ENCODE results near the gene TPO. TPM values are rescaled to one million over a fixed set of nuclear protein-coding genes. Genes with fewer than 3 reads are reported as not detected.

Gene TPO
- total RNA-seq, 4 donors from 2014 or later = 6.7 to 14.5 (median 11.3) TPM

DNA sequence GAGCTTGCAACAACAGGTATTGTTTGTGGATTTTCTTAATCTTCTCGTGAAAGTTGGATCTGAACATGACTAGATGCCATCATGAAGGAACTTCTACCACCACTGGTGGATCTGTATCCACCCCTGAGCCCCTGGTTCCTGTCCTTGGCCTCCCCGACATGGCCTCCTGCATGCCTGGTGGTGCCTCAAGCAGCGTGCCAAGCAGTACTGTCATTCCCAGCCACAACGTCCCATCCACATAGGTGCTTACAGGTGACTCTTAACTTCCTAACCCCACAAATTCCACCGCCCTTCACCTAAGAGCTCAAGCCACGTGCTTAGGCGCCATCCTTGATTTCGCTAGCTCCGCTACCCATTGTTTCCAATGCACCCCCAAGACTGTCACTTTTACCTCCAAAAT is 23.1 kb downstream of the TPO start:
- H3K36me3 ChIP-seq = no peaks in the 10 kb centered on the region
- no peaks in the 10 kb centered on the region for H3K9me3 ChIP-seq
- no peak for ATAC-seq
- no peaks in the 10 kb centered on the region for H3K27me3 ChIP-seq
- H3K4me3 ChIP-seq = no peak overlapping the region
- H3K27ac ChIP-seq = no peak overlapping the region
- H3K4me1 ChIP-seq = no peaks in the 10 kb centered on the region
- 92 to 96% methylated on average over 9 of the region's 9 CpGs for whole genome bisulfite sequencing, 2 donors (ENCODE audit: low coverage in 1 of 2)
- TF ChIP-seq POLR2AphosphoS5 (IDR thresholded peaks at IDR 0.05) (no peak), POLR2A (IDR thresholded peaks at IDR 0.05) (no peak), EP300 (IDR thresholded peaks at IDR 0.05) (no peak)
- TF ChIP-seq, protein P1, sequence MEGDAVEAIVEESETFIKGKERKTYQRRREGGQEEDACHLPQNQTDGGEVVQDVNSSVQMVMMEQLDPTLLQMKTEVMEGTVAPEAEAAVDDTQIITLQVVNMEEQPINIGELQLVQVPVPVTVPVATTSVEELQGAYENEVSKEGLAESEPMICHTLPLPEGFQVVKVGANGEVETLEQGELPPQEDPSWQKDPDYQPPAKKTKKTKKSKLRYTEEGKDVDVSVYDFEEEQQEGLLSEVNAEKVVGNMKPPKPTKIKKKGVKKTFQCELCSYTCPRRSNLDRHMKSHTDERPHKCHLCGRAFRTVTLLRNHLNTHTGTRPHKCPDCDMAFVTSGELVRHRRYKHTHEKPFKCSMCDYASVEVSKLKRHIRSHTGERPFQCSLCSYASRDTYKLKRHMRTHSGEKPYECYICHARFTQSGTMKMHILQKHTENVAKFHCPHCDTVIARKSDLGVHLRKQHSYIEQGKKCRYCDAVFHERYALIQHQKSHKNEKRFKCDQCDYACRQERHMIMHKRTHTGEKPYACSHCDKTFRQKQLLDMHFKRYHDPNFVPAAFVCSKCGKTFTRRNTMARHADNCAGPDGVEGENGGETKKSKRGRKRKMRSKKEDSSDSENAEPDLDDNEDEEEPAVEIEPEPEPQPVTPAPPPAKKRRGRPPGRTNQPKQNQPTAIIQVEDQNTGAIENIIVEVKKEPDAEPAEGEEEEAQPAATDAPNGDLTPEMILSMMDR (IDR thresholded peaks at IDR 0.05) = no peak

DNA sequence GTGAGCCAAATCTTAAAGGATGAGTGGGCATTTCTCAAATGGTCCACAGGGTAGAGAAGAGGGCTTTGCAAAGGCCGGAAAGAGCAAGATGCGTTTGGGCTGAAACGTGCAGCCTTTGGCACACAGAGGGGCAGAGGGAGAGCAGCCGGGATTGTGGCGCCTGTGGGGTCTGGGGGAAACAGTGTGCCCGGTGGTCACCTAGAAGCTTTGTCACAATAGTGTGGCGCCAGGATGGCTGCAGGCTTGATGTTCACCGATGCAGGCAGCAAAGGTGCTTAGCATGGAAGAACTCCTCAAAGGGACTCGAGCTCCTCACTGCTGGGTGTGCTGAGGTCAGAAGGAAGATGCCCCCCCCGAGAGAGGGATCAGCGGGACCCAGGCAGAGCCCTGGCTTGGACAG is 23.8 kb downstream of the TPO start:
- no peaks in the 10 kb centered on the region for H3K9me3 ChIP-seq
- ATAC-seq = no peak
- no peaks in the 10 kb centered on the region for H3K36me3 ChIP-seq
- no peak overlapping the region for H3K27ac ChIP-seq
- no peaks in the 10 kb centered on the region for H3K27me3 ChIP-seq
- no peak overlapping the region for H3K4me3 ChIP-seq
- WGBS, 2 donors (ENCODE audit: low coverage in 1 of 2) = 80 to 89% methylated on average over 4 to 10 of the region's 11 CpGs
- TF ChIP-seq EP300 (IDR thresholded peaks at IDR 0.05) (no peak), POLR2A (IDR thresholded peaks at IDR 0.05) (no peak), POLR2AphosphoS5 (IDR thresholded peaks at IDR 0.05) (no peak)
- TF ChIP-seq, protein P1 (IDR thresholded peaks at IDR 0.05) = no peak
- H3K4me1 ChIP-seq = no peaks in the 10 kb centered on the region

DNA sequence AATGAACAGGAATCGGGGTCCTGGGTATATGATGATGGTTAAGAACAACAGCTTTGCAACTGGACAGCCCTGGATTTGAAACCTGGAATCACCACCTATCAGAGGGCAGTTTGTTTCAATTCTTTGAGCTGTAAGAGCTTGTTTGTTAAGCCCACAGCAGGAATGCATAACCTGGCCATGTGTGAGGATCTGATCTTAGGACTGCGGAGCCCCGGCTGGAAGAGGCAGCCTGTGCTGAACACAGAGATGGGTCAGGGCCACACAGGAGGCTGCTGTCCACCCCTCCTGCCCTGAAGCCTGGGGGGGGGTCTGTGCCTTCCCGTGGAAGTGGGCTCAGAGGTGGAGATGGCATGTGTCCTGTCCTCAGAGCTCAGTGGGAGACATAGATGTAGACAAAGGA is 24.3 kb downstream of the TPO start:
- Histone ChIP-seq H3K4me3 (no peak overlapping the region), H3K9me3 (no peaks in the 10 kb centered on the region)
- WGBS, 2 donors (ENCODE audit: low coverage in 1 of 2) = 100% methylated on average over 1 of the region's 4 CpGs

DNA sequence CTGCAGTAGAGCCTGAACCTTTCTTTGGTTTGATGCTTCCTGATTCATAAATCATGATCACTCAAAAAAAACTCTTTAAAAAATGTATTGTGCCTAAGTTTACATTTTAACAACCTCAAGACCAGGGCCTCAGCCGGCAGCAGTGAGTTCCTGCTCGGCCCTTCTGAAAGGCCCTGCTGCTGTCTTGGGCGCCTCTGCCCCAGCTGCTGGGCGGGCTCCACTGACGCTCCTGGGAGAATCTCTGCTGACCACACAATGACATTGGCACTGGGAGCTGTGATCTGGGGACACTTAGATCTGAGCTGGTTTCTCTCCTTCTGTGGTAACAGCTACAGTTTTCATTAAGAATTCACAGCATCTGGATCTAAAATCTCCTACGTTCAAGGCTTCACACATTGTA is 25.7 kb downstream of the TPO start:
- ATAC-seq = no peak
- Histone ChIP-seq H3K4me3 (no peak overlapping the region), H3K9me3 (no peaks in the 10 kb centered on the region), H3K27ac (no peak overlapping the region), H3K4me1 (no peaks in the 10 kb centered on the region), H3K27me3 (no peaks in the 10 kb centered on the region), H3K36me3 (no peaks in the 10 kb centered on the region)
- TF ChIP-seq POLR2A (IDR thresholded peaks at IDR 0.05) = no peak
- TF ChIP-seq POLR2AphosphoS5 (IDR thresholded peaks at IDR 0.05) = no peak
- TF ChIP-seq EP300 (IDR thresholded peaks at IDR 0.05) = no peak
- TF ChIP-seq, protein P1 (IDR thresholded peaks at IDR 0.05) = no peak
- 72% methylated on average over 3 of the region's 6 CpGs; no CpG with 5 or more reads in 1 of the 2 donors for WGBS, 2 donors (ENCODE audit: low coverage in 1 of 2)

More for the DNA sequence above, 24.3 kb downstream of the TPO start:
- no peaks in the 10 kb centered on the region for H3K4me1 ChIP-seq
- no peak for TF ChIP-seq EP300 (IDR thresholded peaks at IDR 0.05)
- no peak for TF ChIP-seq POLR2AphosphoS5 (IDR thresholded peaks at IDR 0.05)
- TF ChIP-seq, protein P1 (IDR thresholded peaks at IDR 0.05) = no peak
- TF ChIP-seq POLR2A (IDR thresholded peaks at IDR 0.05) = no peak
- no peak for ATAC-seq
- H3K36me3 ChIP-seq = no peaks in the 10 kb centered on the region
- no peak overlapping the region for H3K27ac ChIP-seq
- no peaks in the 10 kb centered on the region for H3K27me3 ChIP-seq

DNA sequence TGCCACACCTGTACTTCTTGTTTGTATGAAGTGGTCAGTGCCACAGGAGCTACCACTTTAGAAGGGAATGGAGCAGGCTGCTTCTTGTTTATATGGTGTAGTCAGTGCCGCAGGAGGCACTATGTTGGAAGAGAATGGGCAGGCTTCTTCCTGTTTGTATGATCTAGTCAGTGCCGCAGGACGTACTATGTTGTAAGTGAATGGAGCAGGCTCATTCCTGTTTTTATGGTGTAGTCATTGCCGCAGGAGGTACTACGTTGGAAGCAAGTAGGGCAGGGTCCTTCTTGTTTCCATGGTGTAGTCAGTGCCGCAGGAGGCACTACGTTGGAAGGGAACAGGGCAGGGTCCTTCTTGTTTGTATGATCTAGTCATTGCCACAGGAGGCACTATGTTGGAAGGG is 27.3 kb downstream of the TPO start:
- no peaks in the 10 kb centered on the region for H3K36me3 ChIP-seq
- WGBS, 2 donors (ENCODE audit: low coverage in 1 of 2) = 74 to 75% methylated on average over 5 to 7 of the region's 7 CpGs
- H3K4me3 ChIP-seq = no peak overlapping the region
- H3K9me3 ChIP-seq = no peaks in the 10 kb centered on the region
- H3K4me1 ChIP-seq = no peaks in the 10 kb centered on the region
- no peak for TF ChIP-seq EP300 (IDR thresholded peaks at IDR 0.05)
- TF ChIP-seq POLR2AphosphoS5 (IDR thresholded peaks at IDR 0.05) = no peak
- no peak for TF ChIP-seq POLR2A (IDR thresholded peaks at IDR 0.05)
- TF ChIP-seq, protein P1 (IDR thresholded peaks at IDR 0.05) = no peak
- no peak overlapping the region for H3K27ac ChIP-seq
- peaks cover under 1% of the 10 kb centered on the region for H3K27me3 ChIP-seq
- no peak for ATAC-seq
